Esophagus (tissue), 2 donors: ENCODE results near the gene DNAJC12. TPM values are rescaled to one million over a fixed set of nuclear protein-coding genes. Genes with fewer than 3 reads are reported as not detected.
"Not testable (repeated sequence)": the region's sequence is repeated elsewhere in the genome, so short reads cannot be mapped to it uniquely, and the experiment has no call there.

Source experiments
- H3K27ac ChIP-seq, 2 donors: one replicate each; pipeline ENCODE4 v1.5.1; 2013; ENCODE audit warnings: low read depth in 2 of 2, mild to moderate bottlenecking in 2 of 2, inconsistent platforms in 1 of 2, low read length in 1 of 2, moderate library complexity in 1 of 2
- H3K27me3 ChIP-seq, 2 donors: one replicate each; pipeline ENCODE4 v1.6.1; 2013; ENCODE audit warnings: low read length in 2 of 2, control low read depth in 1 of 2, mild to moderate bottlenecking in 1 of 2; ENCODE audit not compliant: insufficient read depth in 2 of 2, control insufficient read depth in 1 of 2
- H3K36me3 ChIP-seq, 2 donors: one replicate each; pipeline ENCODE4 v1.6.1; 2013; ENCODE audit warnings: low read length in 1 of 2; ENCODE audit not compliant: control insufficient read depth in 2 of 2, insufficient read depth in 2 of 2
- H3K4me1 ChIP-seq, 2 donors: one replicate each; pipeline ENCODE4 v1.6.1; 2013; ENCODE audit warnings: low read length in 1 of 2; ENCODE audit not compliant: control insufficient read depth in 2 of 2, insufficient read depth in 2 of 2
- H3K4me3 ChIP-seq, 2 donors: one replicate each; pipeline ENCODE4 v1.5.1; 2013; ENCODE audit warnings: low read length in 2 of 2, mild to moderate bottlenecking in 2 of 2, low read depth in 1 of 2, moderate library complexity in 1 of 2
- H3K9me3 ChIP-seq, 2 donors: one replicate each; pipeline ENCODE4 v1.6.1; 2013; ENCODE audit warnings: mild to moderate bottlenecking in 2 of 2, low read depth in 1 of 2, low read length in 1 of 2, moderate library complexity in 1 of 2; ENCODE audit not compliant: control insufficient read depth in 2 of 2, insufficient read depth in 1 of 2
- WGBS, 2 donors: extraction: QIAGEN DNeasy Blood & Tissue Kit; methylation state at CpG; one replicate each; pipeline ENCODE4 v1.1.7; 2013; 5-methylcytosine and 5-hydroxymethylcytosine counted together
- polyA plus RNA-seq, 2 donors: library from polyadenylated mRNA; stranded (reverse); fragments of 200-250 nt; gene quantifications; one replicate each; pipeline ENCODE4 v1.2.3, GENCODE V29; 2013
- donor health status: healthy with polysubstance abuse.
- donor health status: Bipolar disorder and iron deficiency.

The DNAJC12 gene
- polyA plus RNA-seq = under 1 TPM; 0.59 to 0.75 TPM

- Histone ChIP-seq H3K4me3 (no peak within 1 kb of the TSS), H3K9me3 (peaks cover 0 to 4% of the 10 kb centered on the region in 2 donors), H3K27ac (no peak within 1 kb of the TSS), H3K36me3 (no peaks in the 10 kb centered on the region), H3K27me3 (no peaks in the 10 kb centered on the region), H3K4me1 (no peaks in the 10 kb centered on the region)
- WGBS, 2 donors = 22 to 27% methylated on average over 5 of the region's 5 CpGs
Measured at GRCh38 chr10:67837541-67838314, at the start of gene DNAJC12. TSS of gene DNAJC12 (minus strand) at chr10:67838188. CDS start at chr10:67838011, 177 bp downstream.

- no peaks in the 10 kb centered on the region for H3K4me1 ChIP-seq
- peak overlapping the region; percentile 71 to 85 for H3K4me3 ChIP-seq
- H3K27ac ChIP-seq = peak overlapping the region; percentile 96 to 97
- no peaks in the 10 kb centered on the region for H3K27me3 ChIP-seq
- H3K9me3 ChIP-seq = no peaks in the 10 kb centered on the region
- 0% methylated on average over 66 to 73 of the region's 73 CpGs for WGBS, 2 donors
- peaks cover 0 to 5% of the 10 kb centered on the region in 2 donors for H3K36me3 ChIP-seq
Measured at GRCh38 chr10:67884842-67885670, 47.1 kb upstream of the DNAJC12 start.

GRCh38 chr10:67884313-67884841 is 46.4 kb upstream of the DNAJC12 start, which contains the start of gene SIRT1:
TSS of gene SIRT1 (plus strand) at chr10:67884656. CDS start at chr10:67884722, 66 bp downstream.
- H3K27ac ChIP-seq = peak within 1 kb of the TSS; percentile 96 to 97
- H3K9me3 ChIP-seq = no peaks in the 10 kb centered on the region
- 0 to 1% methylated on average over 58 to 62 of the region's 62 CpGs for WGBS, 2 donors
- H3K36me3 ChIP-seq = peaks cover 0 to 5% of the 10 kb centered on the region in 2 donors
- H3K27me3 ChIP-seq = no peaks in the 10 kb centered on the region
- no peaks in the 10 kb centered on the region for H3K4me1 ChIP-seq
- peak within 1 kb of the TSS; percentile 71 to 85 for H3K4me3 ChIP-seq

GRCh38 chr10:67883710-67884312 is 45.8 kb upstream of the DNAJC12 start:
- H3K9me3 ChIP-seq = no peaks in the 10 kb centered on the region
- peak overlapping the region; percentile 71 to 85 for H3K4me3 ChIP-seq
- no peaks in the 10 kb centered on the region for H3K4me1 ChIP-seq
- peaks cover 0 to 5% of the 10 kb centered on the region in 2 donors for H3K36me3 ChIP-seq
- peak overlapping the region; percentile 96 to 97 for H3K27ac ChIP-seq
- 17 to 19% methylated on average over 13 of the region's 13 CpGs for WGBS, 2 donors
- no peaks in the 10 kb centered on the region for H3K27me3 ChIP-seq

GRCh38 chr10:67878133-67878532 is 40.1 kb upstream of the DNAJC12 start:
- WGBS, 2 donors = 91 to 95% methylated on average over 7 of the region's 7 CpGs
- Histone ChIP-seq H3K9me3 (no peaks in the 10 kb centered on the region), H3K27ac (no peak overlapping the region), H3K36me3 (no peaks in the 10 kb centered on the region), H3K4me3 (no peak overlapping the region), H3K4me1 (no peaks in the 10 kb centered on the region), H3K27me3 (no peaks in the 10 kb centered on the region)

GRCh38 chr10:67877421-67877820 is 39.4 kb upstream of the DNAJC12 start:
- H3K36me3 ChIP-seq, H3K27me3 ChIP-seq, H3K4me1 ChIP-seq, H3K9me3 ChIP-seq, H3K27ac ChIP-seq, H3K4me3 ChIP-seq: not testable (repeated sequence)
- WGBS, 2 donors = 92 to 95% methylated on average over 11 of the region's 11 CpGs

GRCh38 chr10:67875340-67876238 is 37.6 kb upstream of the DNAJC12 start:
- H3K9me3 ChIP-seq = no peaks in the 10 kb centered on the region
- no peaks in the 10 kb centered on the region for H3K4me1 ChIP-seq
- 64 to 65% methylated on average over 3 of the region's 3 CpGs for WGBS, 2 donors
- H3K27me3 ChIP-seq = no peaks in the 10 kb centered on the region
- no peak overlapping the region for H3K4me3 ChIP-seq
- no peaks in the 10 kb centered on the region for H3K36me3 ChIP-seq
- no peak overlapping the region for H3K27ac ChIP-seq

GRCh38 chr10:67869996-67870395 is 32.0 kb upstream of the DNAJC12 start:
- 90 to 92% methylated on average over 6 of the region's 6 CpGs for WGBS, 2 donors
- no peak overlapping the region for H3K4me3 ChIP-seq
- H3K4me1 ChIP-seq = no peaks in the 10 kb centered on the region
- no peaks in the 10 kb centered on the region for H3K9me3 ChIP-seq
- no peak overlapping the region for H3K27ac ChIP-seq
- no peaks in the 10 kb centered on the region for H3K27me3 ChIP-seq
- H3K36me3 ChIP-seq = no peaks in the 10 kb centered on the region
